ENCODE measurements around the gene PRRT4. TPM values are rescaled to one million over a fixed set of nuclear protein-coding genes. Genes with fewer than 3 reads are reported as not detected.

Gene PRRT4
- total RNA-seq, 1 experiment from 2014 or later: not detected

- Histone ChIP-seq H3K36me3 (peaks cover 10% of the 10 kb centered on the region), H3K9me3 (replicated peaks) (no peaks in the 10 kb centered on the region), H3K4me1 (replicated peaks) (peaks cover 7% of the 10 kb centered on the region; the same call in 1 of the 2 replicates), H3K27me3 (replicated peaks) (no peaks in the 10 kb centered on the region), H3K4me3 (no peak overlapping the region), H3K27ac (no peak overlapping the region)
- no peak for DNase-seq (ENCODE audit: low read depth in 1 of 2, low spot score in 2 of 2)
Measured at GRCh38 chr7:128389618-128390329, 28.3 kb upstream of the PRRT4 start.

- DNase-seq (ENCODE audit: low read depth in 1 of 2, low spot score in 2 of 2): no peak
- H3K4me3 ChIP-seq: no peak overlapping the region
- no peaks in the 10 kb centered on the region for H3K27me3 ChIP-seq (replicated peaks)
Measured at GRCh38 chr7:128389085-128389617, 27.7 kb upstream of the PRRT4 start.

GRCh38 chr7:128388145-128388485, 26.6 kb upstream of the PRRT4 start:
- DNase-seq (ENCODE audit: low read depth in 1 of 2, low spot score in 2 of 2): no peak
- H3K27me3 ChIP-seq (replicated peaks): no peaks in the 10 kb centered on the region
- H3K36me3 ChIP-seq: no peaks in the 10 kb centered on the region
- no peak overlapping the region for H3K4me3 ChIP-seq
- no peak overlapping the region for H3K27ac ChIP-seq
- H3K9me3 ChIP-seq (replicated peaks): no peaks in the 10 kb centered on the region
- H3K4me1 ChIP-seq (replicated peaks): peaks cover 7% of the 10 kb centered on the region; the same call in 1 of the 2 replicates

More at GRCh38 chr7:128389085-128389617, 27.7 kb upstream of the PRRT4 start:
- Histone ChIP-seq H3K36me3 (peaks cover 5% of the 10 kb centered on the region; the same call in 1 of the 2 replicates), H3K27ac (no peak overlapping the region), H3K9me3 (replicated peaks) (no peaks in the 10 kb centered on the region), H3K4me1 (replicated peaks) (peaks cover 7% of the 10 kb centered on the region; the same call in 1 of the 2 replicates)

GRCh38 chr7:128387216-128388144, 26.0 kb upstream of the PRRT4 start:
- Histone ChIP-seq H3K36me3 (no peaks in the 10 kb centered on the region), H3K9me3 (replicated peaks) (no peaks in the 10 kb centered on the region), H3K27me3 (replicated peaks) (no peaks in the 10 kb centered on the region), H3K4me1 (replicated peaks) (peaks cover 7% of the 10 kb centered on the region; the same call in 1 of the 2 replicates), H3K27ac (no peak overlapping the region), H3K4me3 (no peak overlapping the region)
- DNase-seq (ENCODE audit: low read depth in 1 of 2, low spot score in 2 of 2): peak; percentile 41 to 75

- Histone ChIP-seq H3K36me3 (no peaks in the 10 kb centered on the region), H3K4me3 (no peak overlapping the region), H3K27me3 (replicated peaks) (no peaks in the 10 kb centered on the region), H3K27ac (no peak overlapping the region), H3K4me1 (replicated peaks) (peaks cover 7% of the 10 kb centered on the region; the same call in 1 of the 2 replicates), H3K9me3 (replicated peaks) (no peaks in the 10 kb centered on the region)
- DNase-seq (ENCODE audit: low read depth in 1 of 2, low spot score in 2 of 2): peak in 1 of 2 experiments; percentile 33
Measured at GRCh38 chr7:128385988-128386925, 24.8 kb upstream of the PRRT4 start.

- peaks cover 7% of the 10 kb centered on the region; the same call in 1 of the 2 replicates for H3K4me1 ChIP-seq (replicated peaks)
Measured at GRCh38 chr7:128384726-128385125, 23.2 kb upstream of the PRRT4 start.

GRCh38 chr7:128383776-128384175, 22.3 kb upstream of the PRRT4 start:
- Histone ChIP-seq H3K27ac (no peak overlapping the region), H3K9me3 (replicated peaks) (no peaks in the 10 kb centered on the region), H3K36me3 (no peaks in the 10 kb centered on the region), H3K4me3 (no peak overlapping the region), H3K4me1 (replicated peaks) (peaks cover 7% of the 10 kb centered on the region; the same call in 1 of the 2 replicates), H3K27me3 (replicated peaks) (no peaks in the 10 kb centered on the region)
- DNase-seq (ENCODE audit: low read depth in 1 of 2, low spot score in 2 of 2): no peak

More at GRCh38 chr7:128384726-128385125, 23.2 kb upstream of the PRRT4 start:
- no peak for DNase-seq (ENCODE audit: low read depth in 1 of 2, low spot score in 2 of 2)
- Histone ChIP-seq H3K9me3 (replicated peaks) (no peaks in the 10 kb centered on the region), H3K27ac (no peak overlapping the region), H3K4me3 (no peak overlapping the region), H3K27me3 (replicated peaks) (no peaks in the 10 kb centered on the region), H3K36me3 (no peaks in the 10 kb centered on the region)

GRCh38 chr7:128381161-128381821, 19.8 kb upstream of the PRRT4 start:
- no peak for DNase-seq (ENCODE audit: low read depth in 1 of 2, low spot score in 2 of 2)
- Histone ChIP-seq H3K4me3 (no peak overlapping the region), H3K27ac (no peak overlapping the region), H3K27me3 (replicated peaks) (peaks cover 2% of the 10 kb centered on the region; the same call in 1 of the 2 replicates), H3K9me3 (replicated peaks) (no peaks in the 10 kb centered on the region), H3K36me3 (no peaks in the 10 kb centered on the region), H3K4me1 (replicated peaks) (peaks cover 1% of the 10 kb centered on the region; the same call in 1 of the 2 replicates)

GRCh38 chr7:128380483-128381106, 19.1 kb upstream of the PRRT4 start:
- Histone ChIP-seq H3K4me1 (replicated peaks) (no peaks in the 10 kb centered on the region), H3K9me3 (replicated peaks) (no peaks in the 10 kb centered on the region), H3K27ac (no peak overlapping the region), H3K36me3 (no peaks in the 10 kb centered on the region), H3K27me3 (replicated peaks) (peaks cover 7% of the 10 kb centered on the region; the same call in 1 of the 2 replicates), H3K4me3 (no peak overlapping the region)
- no peak for DNase-seq (ENCODE audit: low read depth in 1 of 2, low spot score in 2 of 2)

GRCh38 chr7:128379900-128380479, 18.5 kb upstream of the PRRT4 start:
- Histone ChIP-seq H3K36me3 (no peaks in the 10 kb centered on the region), H3K27ac (no peak overlapping the region), H3K4me1 (replicated peaks) (no peaks in the 10 kb centered on the region), H3K4me3 (no peak overlapping the region), H3K9me3 (replicated peaks) (no peaks in the 10 kb centered on the region), H3K27me3 (replicated peaks) (peaks cover 8% of the 10 kb centered on the region; the same call in 1 of the 2 replicates)
- DNase-seq (ENCODE audit: low read depth in 1 of 2, low spot score in 2 of 2): no peak

GRCh38 chr7:128378637-128379036, 17.1 kb upstream of the PRRT4 start:
- Histone ChIP-seq H3K36me3 (no peaks in the 10 kb centered on the region), H3K27ac (no peak overlapping the region)
- no peak for DNase-seq (ENCODE audit: low read depth in 1 of 2, low spot score in 2 of 2)

GRCh38 chr7:128376077-128376476, 14.6 kb upstream of the PRRT4 start:
- Histone ChIP-seq H3K27ac (no peak overlapping the region), H3K4me1 (replicated peaks) (no peaks in the 10 kb centered on the region), H3K27me3 (replicated peaks) (peaks cover 29% of the 10 kb centered on the region), H3K9me3 (replicated peaks) (no peaks in the 10 kb centered on the region), H3K36me3 (no peaks in the 10 kb centered on the region), H3K4me3 (no peak overlapping the region)
- no peak for DNase-seq (ENCODE audit: low read depth in 1 of 2, low spot score in 2 of 2)

More at GRCh38 chr7:128378637-128379036, 17.1 kb upstream of the PRRT4 start:
- Histone ChIP-seq H3K4me1 (replicated peaks) (no peaks in the 10 kb centered on the region), H3K9me3 (replicated peaks) (no peaks in the 10 kb centered on the region), H3K27me3 (replicated peaks) (peaks cover 16% of the 10 kb centered on the region), H3K4me3 (no peak overlapping the region)

All from SJSA1 (cell line).